ENCODE measurements around the gene BTBD17.

Gene BTBD17

DNA sequence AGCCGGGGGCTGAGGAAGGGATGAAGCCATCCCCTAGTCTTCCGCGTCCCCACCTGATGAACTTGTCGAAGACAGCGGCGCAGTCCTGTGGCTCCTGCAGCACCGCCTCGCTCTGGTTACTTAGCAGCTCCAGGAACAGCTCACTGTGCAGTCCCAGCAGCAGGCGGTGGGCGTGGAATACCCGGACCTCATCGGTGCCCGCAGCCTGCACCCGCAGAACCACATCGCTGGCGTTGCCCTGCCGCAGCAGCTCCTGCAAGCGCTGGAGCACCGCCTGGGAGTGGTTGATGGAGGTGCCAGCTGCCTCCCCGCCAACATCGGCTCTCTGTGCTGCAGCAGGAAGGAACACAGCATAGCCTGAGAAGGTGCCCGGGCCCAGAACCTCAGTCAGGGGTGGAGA lies 1.8 kb downstream of the BTBD17 start:
- TF ChIP-seq, protein P1, sequence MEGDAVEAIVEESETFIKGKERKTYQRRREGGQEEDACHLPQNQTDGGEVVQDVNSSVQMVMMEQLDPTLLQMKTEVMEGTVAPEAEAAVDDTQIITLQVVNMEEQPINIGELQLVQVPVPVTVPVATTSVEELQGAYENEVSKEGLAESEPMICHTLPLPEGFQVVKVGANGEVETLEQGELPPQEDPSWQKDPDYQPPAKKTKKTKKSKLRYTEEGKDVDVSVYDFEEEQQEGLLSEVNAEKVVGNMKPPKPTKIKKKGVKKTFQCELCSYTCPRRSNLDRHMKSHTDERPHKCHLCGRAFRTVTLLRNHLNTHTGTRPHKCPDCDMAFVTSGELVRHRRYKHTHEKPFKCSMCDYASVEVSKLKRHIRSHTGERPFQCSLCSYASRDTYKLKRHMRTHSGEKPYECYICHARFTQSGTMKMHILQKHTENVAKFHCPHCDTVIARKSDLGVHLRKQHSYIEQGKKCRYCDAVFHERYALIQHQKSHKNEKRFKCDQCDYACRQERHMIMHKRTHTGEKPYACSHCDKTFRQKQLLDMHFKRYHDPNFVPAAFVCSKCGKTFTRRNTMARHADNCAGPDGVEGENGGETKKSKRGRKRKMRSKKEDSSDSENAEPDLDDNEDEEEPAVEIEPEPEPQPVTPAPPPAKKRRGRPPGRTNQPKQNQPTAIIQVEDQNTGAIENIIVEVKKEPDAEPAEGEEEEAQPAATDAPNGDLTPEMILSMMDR (IDR thresholded peaks at IDR 0.05; ENCODE audit: insufficient read depth, low read depth, low read length, missing control alignments) = no peak
- H3K4me3 ChIP-seq (ENCODE audit: low read depth, low read length) = no peak overlapping the region

DNA sequence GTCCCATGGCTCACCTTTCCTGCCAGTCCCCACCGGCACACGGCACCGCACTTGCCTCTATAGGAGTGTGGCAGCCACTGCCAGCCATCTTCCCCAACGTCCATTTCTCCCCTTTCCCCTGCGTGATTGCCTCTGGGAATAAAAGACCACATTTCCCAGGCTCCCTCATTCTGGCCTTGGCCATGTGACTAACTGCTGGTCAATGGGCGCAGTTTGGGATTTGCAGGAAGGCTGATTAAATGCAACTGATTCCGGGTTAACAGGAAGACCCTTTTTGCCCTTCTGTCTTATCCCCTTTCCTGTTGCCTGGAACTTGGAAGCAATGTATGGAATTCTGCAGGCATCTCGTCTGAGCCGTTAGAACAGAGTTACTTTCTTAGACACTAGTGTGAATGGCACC lies 3.0 kb downstream of the BTBD17 start:
- DNase-seq (ENCODE audit: low read depth) = no peak
- no peak overlapping the region for H3K4me3 ChIP-seq (ENCODE audit: low read depth, low read length)
- TF ChIP-seq, protein P1 (IDR thresholded peaks at IDR 0.05; ENCODE audit: insufficient read depth, low read depth, low read length, missing control alignments) = no peak

More for the DNA sequence above, 1.8 kb downstream of the BTBD17 start:
- no peak for DNase-seq (ENCODE audit: low read depth)

DNA sequence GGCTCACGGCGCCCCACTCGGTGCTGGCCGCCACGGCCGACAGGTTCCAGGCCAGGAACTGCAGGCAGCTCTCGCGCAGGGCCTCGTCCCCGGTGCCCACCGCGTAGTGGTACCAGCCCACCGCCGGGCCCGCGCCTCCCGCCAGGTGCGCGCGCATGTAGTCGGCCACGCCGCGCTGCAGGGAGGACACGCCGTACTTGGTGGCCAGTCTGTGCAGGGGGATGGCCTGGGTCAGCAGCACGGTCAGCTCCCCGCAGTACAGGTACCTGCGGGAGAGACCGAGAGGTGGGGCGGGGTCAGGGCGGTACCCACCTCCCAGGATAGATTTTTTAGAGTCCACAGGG lies 4.2 kb downstream of the BTBD17 start:
- TF ChIP-seq, protein P1 (IDR thresholded peaks at IDR 0.05; ENCODE audit: insufficient read depth, low read depth, low read length, missing control alignments) = no peak
- no peak for DNase-seq (ENCODE audit: low read depth)
- no peak overlapping the region for H3K4me3 ChIP-seq (ENCODE audit: low read depth, low read length)

DNA sequence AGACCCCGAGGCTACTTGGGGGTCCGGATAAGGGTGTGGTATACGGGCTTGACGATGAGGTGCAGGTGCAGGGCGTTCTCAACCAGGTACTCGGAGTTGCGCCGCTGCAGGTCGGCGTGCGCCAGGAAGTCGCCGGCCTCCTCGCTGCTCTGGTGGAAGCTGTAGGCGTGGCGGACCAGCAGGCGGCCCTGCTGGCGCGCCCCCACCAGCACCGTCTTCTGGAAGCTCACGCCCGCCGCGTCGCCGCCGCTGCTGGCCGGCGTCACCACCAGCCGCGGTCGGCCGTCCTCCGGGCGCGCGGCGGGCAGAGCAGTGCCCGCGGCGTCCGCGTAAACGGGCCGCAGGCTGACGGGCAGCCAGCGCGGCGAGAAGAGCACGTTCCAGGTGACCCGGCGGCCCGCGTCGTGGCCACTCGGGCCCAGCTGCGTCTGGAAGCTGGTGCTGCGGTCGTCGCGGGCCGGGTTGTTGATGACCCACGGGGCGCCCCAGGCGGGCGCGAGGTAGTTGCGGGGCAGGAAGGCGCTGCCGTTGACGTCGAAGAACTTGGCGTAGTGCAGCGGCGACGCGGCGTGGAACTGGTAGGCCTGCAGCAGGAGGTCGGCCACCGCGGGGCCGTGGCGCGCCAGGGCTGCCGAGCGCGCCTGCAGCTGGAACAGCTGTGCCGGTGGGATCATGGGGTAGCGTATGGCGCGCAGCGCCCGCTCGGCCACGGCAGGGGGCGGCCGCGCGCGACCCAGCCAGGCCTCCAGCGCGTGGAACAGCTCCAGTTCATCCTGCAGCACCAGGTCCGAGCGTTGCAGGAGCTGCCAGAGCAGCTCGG lies 4.8 kb downstream of the BTBD17 start:
- no peak for DNase-seq (ENCODE audit: low read depth)
- no peak overlapping the region for H3K4me3 ChIP-seq (ENCODE audit: low read depth, low read length)
- TF ChIP-seq, protein P1 (IDR thresholded peaks at IDR 0.05; ENCODE audit: insufficient read depth, low read depth, low read length, missing control alignments) = no peak

DNA sequence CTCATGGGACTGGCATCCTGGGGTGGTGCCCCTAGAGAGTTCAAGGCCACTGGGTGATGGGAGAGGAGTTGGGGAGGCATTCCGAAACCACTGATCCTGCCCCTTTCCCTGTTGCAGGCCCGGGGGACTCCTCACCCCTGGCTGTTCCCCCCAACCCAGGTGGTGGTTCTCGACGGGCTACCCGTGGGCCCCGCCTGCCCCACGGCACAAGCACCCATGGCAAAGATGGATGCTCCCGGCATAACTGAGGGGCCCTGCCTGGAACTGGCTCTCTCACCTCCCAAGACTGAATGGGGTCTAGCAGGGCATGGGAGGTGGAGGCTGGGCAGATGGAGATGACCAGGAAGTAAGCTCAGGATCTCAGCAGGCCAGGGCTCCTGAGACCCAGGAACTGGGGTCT lies 6.6 kb downstream of the BTBD17 start:
- TF ChIP-seq, protein P1 (IDR thresholded peaks at IDR 0.05; ENCODE audit: insufficient read depth, low read depth, low read length, missing control alignments) = no peak
- no peak overlapping the region for H3K4me3 ChIP-seq (ENCODE audit: low read depth, low read length)
- DNase-seq (ENCODE audit: low read depth) = no peak

DNA sequence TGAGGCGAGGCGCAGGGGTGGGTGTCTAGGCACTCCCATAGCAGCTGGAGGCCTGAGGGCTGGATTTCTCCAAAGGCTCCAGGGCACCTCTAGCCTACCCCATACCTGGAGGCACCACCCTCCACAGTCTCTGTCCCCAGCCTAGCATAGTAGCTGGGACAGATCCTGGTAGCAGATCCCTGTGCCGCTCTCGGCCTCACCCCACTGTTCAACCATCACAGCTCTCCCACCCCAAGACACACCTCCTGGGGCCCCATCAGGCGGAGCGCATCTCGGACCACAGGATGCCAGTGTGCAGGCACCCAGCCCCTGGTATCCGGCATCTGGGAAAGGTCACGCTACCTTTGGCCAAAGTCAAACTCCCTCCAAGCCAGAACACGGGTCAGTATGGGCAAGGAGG lies 7.1 kb downstream of the BTBD17 start:
- no peak for DNase-seq (ENCODE audit: low read depth)
- no peak overlapping the region for H3K4me3 ChIP-seq (ENCODE audit: low read depth, low read length)
- TF ChIP-seq, protein P1 (IDR thresholded peaks at IDR 0.05; ENCODE audit: insufficient read depth, low read depth, low read length, missing control alignments) = no peak

DNA sequence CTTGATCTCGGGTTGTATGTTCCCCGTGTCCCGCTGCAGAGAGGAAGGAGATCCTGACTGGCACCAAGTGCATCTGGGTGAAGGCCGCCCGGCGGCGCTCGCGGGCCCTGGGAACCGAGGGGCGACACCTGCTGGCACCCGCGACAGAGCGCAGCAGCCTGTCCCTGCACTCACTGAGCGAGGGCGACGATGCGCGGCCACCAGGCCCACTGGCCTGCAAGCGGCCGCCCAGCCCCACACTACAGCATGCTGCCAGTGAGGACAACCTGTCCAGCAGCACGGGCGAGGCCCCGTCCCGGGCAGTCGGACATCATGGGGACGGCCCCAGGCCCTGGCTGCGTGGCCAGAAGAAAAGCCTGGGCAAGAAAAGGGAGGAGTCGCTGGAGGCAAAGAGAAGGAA lies 7.5 kb downstream of the BTBD17 start:
- peak; percentile 66 for DNase-seq (ENCODE audit: low read depth)
- TF ChIP-seq, protein P1 (IDR thresholded peaks at IDR 0.05; ENCODE audit: insufficient read depth, low read depth, low read length, missing control alignments) = peak; percentile 96
- no peak overlapping the region for H3K4me3 ChIP-seq (ENCODE audit: low read depth, low read length)
